H1 (cell line): ENCODE measurements around the gene HES4. TPM values are rescaled to one million over a fixed set of nuclear protein-coding genes. Genes with fewer than 3 reads are reported as not detected.

Experiments
- GABPA ChIP-seq: IDR thresholded peaks from 2 replicates; pipeline ENCODE4 v1.6.1; 2011; ENCODE audit warnings: mild to moderate bottlenecking, low read length, moderate library complexity, borderline replicate concordance; ENCODE audit not compliant: insufficient read depth
- POU5F1 ChIP-seq: IDR thresholded peaks from 2 replicates; pipeline ENCODE4 v1.6.1; 2011; ENCODE audit warnings: low read depth, mild to moderate bottlenecking, low read length, moderate library complexity
- RBBP5 ChIP-seq: IDR thresholded peaks from 2 replicates; pipeline ENCODE4 v1.7.1; 2012; ENCODE audit warnings: low read depth, mild to moderate bottlenecking, inconsistent platforms, low read length, moderate library complexity, borderline replicate concordance
- SIRT6 ChIP-seq: IDR thresholded peaks from one replicate; pipeline ENCODE4 v1.7.1; 2012; ENCODE audit warnings: low read length, inconsistent platforms
- TAF1 ChIP-seq: IDR thresholded peaks from 2 replicates; pipeline ENCODE4 v1.6.1; 2011; ENCODE audit warnings: mild to moderate bottlenecking, low read depth, low read length
- polyA plus RNA-seq, 7 experiments: library from polyadenylated mRNA; depleted of rRNA in 3 of 7; stranded (reverse) in 5 of 7; unstranded in 2 of 7; fragments of >200 nt in 5 of 7; fragments of 200-250 nt in 2 of 7; gene quantifications; 1 replicate in 5 of 7; 2 replicates in 1 of 7; 4 replicates in 1 of 7; pipeline versions ENCODE4 v1.2.1 to v1.2.3, GENCODE V29; 2011 to 2013; ENCODE audit warnings: missing spikeins in 2 of 7, mixed read lengths in 2 of 7
- total RNA-seq: library from RNA; stranded (reverse); fragmentation: NEBNext Ultra II Directional; extraction: Animal tissue kit (Norgen Biotek cat#: 25700); gene quantifications from 2 replicates; pipeline ENCODE4 v1.2.1, GENCODE V29; 2021
- TF ChIP-seq, protein P1 (sequence below), 3 experiments: IDR thresholded peaks; 1 replicate in 2 of 3; 2 replicates in 1 of 3; pipeline versions ENCODE4 v1.5.1 to v1.6.1; 2011; ENCODE audit warnings: low read length in 3 of 3, mild to moderate bottlenecking in 3 of 3, inconsistent platforms in 2 of 3, low read depth in 1 of 3, moderate library complexity in 1 of 3; ENCODE audit not compliant: insufficient read depth in 1 of 3; ENCODE audit errors: control extremely low read depth in 1 of 3

Gene HES4
- total and polyA plus RNA-seq, 2 of the 8 experiments (the other 6 are each of a cell fraction or from before 2014, with no cell fraction given), result 2.8 to 3.5 TPM

DNA sequence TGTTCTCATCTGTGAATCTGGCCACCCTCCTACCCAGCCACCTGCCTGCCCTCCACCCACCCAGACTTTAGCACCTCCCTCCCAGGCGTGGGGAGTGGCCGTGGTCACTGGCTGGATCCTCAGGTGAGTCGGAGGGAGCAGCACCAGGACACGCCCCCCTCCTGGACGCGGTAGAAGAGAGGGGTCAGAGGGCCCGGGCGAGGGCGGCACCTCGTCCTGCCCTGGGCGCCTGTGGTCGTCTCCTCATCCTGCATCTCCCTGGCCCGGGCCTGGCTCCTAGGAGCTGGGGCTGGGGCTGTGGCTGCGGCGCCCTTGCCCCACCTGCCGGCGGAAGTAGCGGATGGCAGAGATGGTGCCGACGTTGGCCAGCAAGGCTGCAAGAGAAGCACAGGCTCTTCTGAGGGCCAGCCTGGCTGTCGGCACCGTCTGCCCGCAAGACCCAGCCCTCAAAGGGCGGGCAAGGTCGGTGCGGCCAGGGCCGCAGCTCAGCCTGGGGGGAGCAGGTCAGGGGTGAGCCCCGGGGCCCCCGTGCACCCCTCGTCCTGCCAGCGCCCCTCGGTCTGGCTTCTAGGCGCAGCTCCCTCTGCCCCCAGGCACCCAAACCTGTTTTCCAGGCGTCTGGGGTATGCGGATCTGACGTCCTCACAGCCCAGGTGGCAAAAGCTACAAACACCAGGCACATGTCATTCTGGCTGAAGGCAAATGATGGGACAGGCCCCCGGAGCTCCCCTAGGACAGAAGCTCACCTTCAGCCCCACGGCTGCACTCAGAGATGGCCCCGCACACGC lies 23.8 kb downstream of the HES4 start (continued):
- TF ChIP-seq POU5F1, result no peak
- 0 out of 2 replicates have a peak, but pooled peaks have one; percentile 70 for TF ChIP-seq GABPA
- TF ChIP-seq, protein P1, sequence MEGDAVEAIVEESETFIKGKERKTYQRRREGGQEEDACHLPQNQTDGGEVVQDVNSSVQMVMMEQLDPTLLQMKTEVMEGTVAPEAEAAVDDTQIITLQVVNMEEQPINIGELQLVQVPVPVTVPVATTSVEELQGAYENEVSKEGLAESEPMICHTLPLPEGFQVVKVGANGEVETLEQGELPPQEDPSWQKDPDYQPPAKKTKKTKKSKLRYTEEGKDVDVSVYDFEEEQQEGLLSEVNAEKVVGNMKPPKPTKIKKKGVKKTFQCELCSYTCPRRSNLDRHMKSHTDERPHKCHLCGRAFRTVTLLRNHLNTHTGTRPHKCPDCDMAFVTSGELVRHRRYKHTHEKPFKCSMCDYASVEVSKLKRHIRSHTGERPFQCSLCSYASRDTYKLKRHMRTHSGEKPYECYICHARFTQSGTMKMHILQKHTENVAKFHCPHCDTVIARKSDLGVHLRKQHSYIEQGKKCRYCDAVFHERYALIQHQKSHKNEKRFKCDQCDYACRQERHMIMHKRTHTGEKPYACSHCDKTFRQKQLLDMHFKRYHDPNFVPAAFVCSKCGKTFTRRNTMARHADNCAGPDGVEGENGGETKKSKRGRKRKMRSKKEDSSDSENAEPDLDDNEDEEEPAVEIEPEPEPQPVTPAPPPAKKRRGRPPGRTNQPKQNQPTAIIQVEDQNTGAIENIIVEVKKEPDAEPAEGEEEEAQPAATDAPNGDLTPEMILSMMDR (IDR thresholded peaks at IDR 0.05; ENCODE audit: control extremely low read depth in 1 of 3, insufficient read depth in 1 of 3, low read depth in 1 of 3, low read length in 3 of 3), result peak in 2 of 3 experiments; percentile 59 to 60; a peak in 3 of 4 replicates
- TF ChIP-seq RBBP5, result 0 out of 2 replicates have a peak, but pooled peaks have one; percentile 69
- no peak for TF ChIP-seq SIRT6
- no peak for TF ChIP-seq TAF1
